ENCODE data around the gene C1QTNF8. TPM values are rescaled to one million over a fixed set of nuclear protein-coding genes. Genes with fewer than 3 reads are reported as not detected.
A peak's percentile ranks its signal among the peaks of the same experiment; 100 is the strongest.

Gene C1QTNF8
- polyA plus RNA-seq, 2 of the 4 experiments (the other 2 are of a cell fraction) = not detected

GRCh38 chr16:1080801-1081733 lies 15.0 kb downstream of the C1QTNF8 start:
- H3K4me2 ChIP-seq = no peak overlapping the region
- ATAC-seq (no peak), FAIRE-seq (no peak), DNase-seq (ENCODE audit: low read depth in 1 of 2, low spot score in 1 of 2) (no peak)
- H3K4me1 ChIP-seq = peaks cover 49% of the 10 kb centered on the region
- H3K4me3 ChIP-seq = no peak overlapping the region
- H3K27ac ChIP-seq = peak overlapping the region in 1 of 2 experiments; percentile 32; a peak in 2 of 6 replicates
- CTCF ChIA-PET = interaction anchor here (1.2 to 11.9 kb wide), 4 partner anchors 7 to 25 kb away, joined by 3 to 108 read pairs (median 4); partner anchors contain the start of gene C1QTNF8
- POLR2A ChIA-PET = interaction anchor here (0.5 kb wide), 1 partner anchor 365 kb away, joined by 5 read pairs; no protein-coding TSS in a partner anchor
- 61% methylated on average over 31 of the region's 42 CpGs for WGBS (ENCODE audit: missing lambda C conversion rate)
- H3K9me3 ChIP-seq = peaks cover 23% of the 10 kb centered on the region
- no peak for TF ChIP-seq SREBF2 (IDR thresholded peaks at IDR 0.05)
- TF ChIP-seq BCL3 (IDR thresholded peaks at IDR 0.05) = no peak
- no peak for TF ChIP-seq TP53 (CRISPR knock-in tag; IDR thresholded peaks at IDR 0.05)
- TF ChIP-seq EHMT2 (IDR thresholded peaks at IDR 0.05; ENCODE audit: low read depth) = no peak
- no peak for TF ChIP-seq MYC (IDR thresholded peaks at IDR 0.05; ENCODE audit: borderline replicate concordance, low read length)
- no peak for TF ChIP-seq HDAC2 (IDR thresholded peaks at IDR 0.05)
- TF ChIP-seq MAX (IDR thresholded peaks at IDR 0.05) = no peak
- no peak for TF ChIP-seq CHD4 (IDR thresholded peaks at IDR 0.05; ENCODE audit: borderline replicate concordance)
- no peak for TF ChIP-seq ELK1 (IDR thresholded peaks at IDR 0.05; ENCODE audit: low read depth, low read length)
- no peak for TF ChIP-seq HOXB5 (CRISPR knock-in tag; IDR thresholded peaks at IDR 0.05)
- no peak for TF ChIP-seq HOXB13 (CRISPR knock-in tag; IDR thresholded peaks at IDR 0.05; ENCODE audit: low read depth)
- TF ChIP-seq POLR2AphosphoS2 (conservative IDR thresholded peaks at IDR 0.05; ENCODE audit: low read length) = no peak

- peaks cover 49% of the 10 kb centered on the region for H3K4me1 ChIP-seq
- DNase-seq (ENCODE audit: low read depth in 1 of 2, low spot score in 1 of 2) (no peak), FAIRE-seq (no peak), ATAC-seq (no peak)
- H3K27ac ChIP-seq = no peak overlapping the region
- TF ChIP-seq ZC3H11A (IDR thresholded peaks at IDR 0.05) (no peak), TP53 (CRISPR knock-in tag; IDR thresholded peaks at IDR 0.05) (no peak), PBX3 (IDR thresholded peaks at IDR 0.05) (no peak), CBX8 (IDR thresholded peaks at IDR 0.05) (no peak), POLR2A (IDR thresholded peaks at IDR 0.05; ENCODE audit: low read length) (no peak), KDM5A (IDR thresholded peaks at IDR 0.05) (no peak), KDM1A (IDR thresholded peaks at IDR 0.05; ENCODE audit: low read depth) (no peak), RNF2 (IDR thresholded peaks at IDR 0.05; ENCODE audit: borderline replicate concordance, low read depth) (no peak), ESRRA (IDR thresholded peaks at IDR 0.05; ENCODE audit: borderline replicate concordance, low read length) (no peak), NFE2L2 (conservative IDR thresholded peaks at IDR 0.05; ENCODE audit: low read length) (no peak)
- H3K9me3 ChIP-seq = peaks cover 12% of the 10 kb centered on the region
- POLR2A ChIA-PET = no interaction called here
- no peak overlapping the region for H3K4me3 ChIP-seq
- no peak overlapping the region for H3K4me2 ChIP-seq
- CTCF ChIA-PET = interaction anchor here (0.6 to 11.9 kb wide), 7 partner anchors 9 to 268 kb away, joined by 3 to 108 read pairs (median 3); partner anchors contain the start of gene C1QTNF8
- WGBS (ENCODE audit: missing lambda C conversion rate) = 88% methylated on average over 38 of the region's 45 CpGs
These were observed 16.1 kb downstream of the C1QTNF8 start for GRCh38 chr16:1079786-1080525.

Measured in A549 (cell line).